ENCODE measurements around the gene CD6.

- TF ChIP-seq CTCF (IDR thresholded peaks at IDR 0.05) (no peak), POLR2AphosphoS5 (IDR thresholded peaks at IDR 0.05) (no peak), POLR2A (IDR thresholded peaks at IDR 0.05) (no peak)
Measured at GRCh38 chr11:61033417-61033816, 61.9 kb downstream of the CD6 start.

Data from stomach (tissue), 4 donors.